K562 (cell line): ENCODE measurements around the gene MPG. TPM values are rescaled to one million over a fixed set of nuclear protein-coding genes. Genes with fewer than 3 reads are reported as not detected.

Source experiments
- BHLHE40 ChIP-seq: IDR thresholded peaks from 2 replicates; pipeline ENCODE4 v1.6.1; 2011; ENCODE audit warnings: low read length, improper control_type of control experiment
- CCNT2 ChIP-seq: IDR thresholded peaks from 2 replicates; pipeline ENCODE4 v1.6.1; 2011; ENCODE audit warnings: borderline replicate concordance, low read depth, mild to moderate bottlenecking, moderate library complexity, mixed read lengths, low read length; ENCODE audit not compliant: insufficient read length; ENCODE audit errors: extremely low read depth
- CEBPB ChIP-seq: fragments of 450-650 bp; IDR thresholded peaks from 2 replicates; pipeline ENCODE4 v1.6.1; 2016; ENCODE audit warnings: missing genetic modification characterization, missing compliant biosample characterization
- CHD4 ChIP-seq: fragments of 200-600 bp; sonication (generic); IDR thresholded peaks from 3 replicates; pipeline ENCODE4 v1.6.1; 2012; ENCODE audit warnings: low read depth, mild to moderate bottlenecking, mixed read lengths, low read length, inconsistent platforms; ENCODE audit not compliant: insufficient read depth, insufficient replicate concordance, poor library complexity, severe bottlenecking
- JUNB ChIP-seq: fragments of 450-650 bp; formaldehyde crosslinking; conservative IDR thresholded peaks from 2 replicates; pipeline ENCODE4 v1.4.0; 2020; ENCODE audit warnings: mild to moderate bottlenecking
- LEF1 ChIP-seq: fragments of 450-650 bp; IDR thresholded peaks from 2 replicates; pipeline ENCODE4 v1.6.1; 2016; ENCODE audit warnings: mild to moderate bottlenecking
- NRF1 ChIP-seq, 2 experiments: fragments of 450-650 bp; IDR thresholded peaks in 1 of 2; conservative IDR thresholded peaks in 1 of 2; 2 replicates each; pipeline ENCODE4 v1.6.1; 2014; ENCODE audit warnings: mild to moderate bottlenecking in 2 of 2
- PCBP1 ChIP-seq: fragments of 200-400 bp; formaldehyde crosslinking; IDR thresholded peaks from 2 replicates; pipeline ENCODE4 v1.6.1; 2018; ENCODE audit warnings: mild to moderate bottlenecking, low read depth, low read length; ENCODE audit not compliant: poor library complexity, severe bottlenecking
- PTTG1 ChIP-seq: fragments of 450-650 bp; IDR thresholded peaks from 2 replicates; pipeline ENCODE4 v1.6.1; 2016; ENCODE audit warnings: low read depth, mild to moderate bottlenecking, missing genetic modification characterization, missing compliant biosample characterization
- RFX5 ChIP-seq: IDR thresholded peaks from 2 replicates; pipeline ENCODE4 v1.6.1; 2011; ENCODE audit warnings: low read depth, mild to moderate bottlenecking, improper control_type of control experiment, low read length
- STAT5A ChIP-seq: IDR thresholded peaks from 2 replicates; pipeline ENCODE4 v1.6.1; 2012; ENCODE audit warnings: low read length, inconsistent platforms, borderline replicate concordance
- TCF3 ChIP-seq: sonication (generic); formaldehyde crosslinking; IDR thresholded peaks from 2 replicates; pipeline ENCODE4 v1.4.0; 2020; ENCODE audit warnings: mild to moderate bottlenecking, missing genetic modification reagents
- TCFL5 ChIP-seq: fragments of 250-450 bp; sonication (Bioruptor Pico); conservative IDR thresholded peaks from 2 replicates; pipeline ENCODE4 v1.6.1; 2021; ENCODE audit warnings: mild to moderate bottlenecking, moderate library complexity, matching md5 sums
- ZBTB2 ChIP-seq: fragments of 450-650 bp; IDR thresholded peaks from 2 replicates; pipeline ENCODE4 v1.6.1; 2016; ENCODE audit warnings: antibody characterized with exemption
- polyA plus RNA-seq, 8 experiments: library from polyadenylated mRNA; depleted of rRNA in 4 of 8; stranded (reverse) in 5 of 8; unstranded in 3 of 8; fragments of >200 nt; fragmentation: Nextera tagmentation in 2 of 8; fragmentation: Illumina TruSeq in 1 of 8; extraction: Ambion mirVana in 2 of 8; extraction: Trizol in 1 of 8; gene quantifications; 2 replicates each; pipeline versions ENCODE4 v1.2.1 to v1.2.3, GENCODE V29; 2011 to 2014; ENCODE audit warnings: inconsistent platforms in 1 of 8, missing spikeins in 1 of 8
- total RNA-seq, 7 experiments: library from RNA; depleted of rRNA in 6 of 7; stranded (reverse); fragments of >200 nt in 6 of 7; fragmentation: Illumina TruSeq in 2 of 7; extraction: Trizol in 2 of 7; gene quantifications; 2 replicates each; pipeline versions ENCODE4 v1.2.1 to v1.2.3, GENCODE V29; 2011 to 2021; ENCODE audit warnings: low replicate concordance in 1 of 7
- TF ChIP-seq, protein P1 (sequence below), 3 experiments: fragments of 200-800 bp in 1 of 3; sonication (Bioruptor generic) in 1 of 3; sonication (generic) in 1 of 3; formaldehyde crosslinking in 1 of 3; IDR thresholded peaks; 2 replicates each; pipeline versions ENCODE4 v1.6.1 to v1.8.0; 2016 to 2022; ENCODE audit warnings: mild to moderate bottlenecking in 2 of 3, missing compliant biosample characterization in 2 of 3, missing genetic modification characterization in 2 of 3, missing genetic modification reagents in 1 of 3
- TF ChIP-seq, protein P2 (sequence below): fragments of 450-650 bp; formaldehyde crosslinking; conservative IDR thresholded peaks from 2 replicates; pipeline ENCODE4 v1.4.0; 2022; ENCODE audit warnings: mild to moderate bottlenecking, missing genetic modification characterization
- TF ChIP-seq, protein P3 (sequence below): fragments of 450-650 bp; IDR thresholded peaks from 2 replicates; pipeline ENCODE4 v1.6.1; 2018; ENCODE audit not compliant: partially characterized antibody
- TF ChIP-seq, protein P4 (sequence below): fragments of 250-450 bp; sonication (Bioruptor Pico); IDR thresholded peaks from 2 replicates; pipeline ENCODE4 v1.8.0; 2022; ENCODE audit warnings: moderate library complexity, mild to moderate bottlenecking, inconsistent platforms

MPG gene
- total and polyA plus RNA-seq, 9 of the 15 experiments (the other 6 are each of a cell fraction or from before 2014, with no cell fraction given): 0.42 to 226 (median 36.2) TPM

GRCh38 chr16:119835-120491 lies 41.9 kb downstream of the MPG start (continued):
- peak; percentile 34; the same call in 1 of the 2 replicates for TF ChIP-seq ZBTB2
- no peak for TF ChIP-seq NRF1 (conservative IDR thresholded peaks at IDR 0.05 in 1 of 2, IDR thresholded peaks at IDR 0.05 in 1 of 2)
- no peak for TF ChIP-seq RFX5
- no peak for TF ChIP-seq PTTG1 (tag)
- TF ChIP-seq CHD4: peak; percentile 24
- peak; percentile 87 for TF ChIP-seq CCNT2
- peak; percentile 34; the same call in 1 of the 2 replicates for TF ChIP-seq LEF1
- no peak for TF ChIP-seq CEBPB (tag)
- peak; percentile 83 for TF ChIP-seq BHLHE40
- TF ChIP-seq, protein P1, sequence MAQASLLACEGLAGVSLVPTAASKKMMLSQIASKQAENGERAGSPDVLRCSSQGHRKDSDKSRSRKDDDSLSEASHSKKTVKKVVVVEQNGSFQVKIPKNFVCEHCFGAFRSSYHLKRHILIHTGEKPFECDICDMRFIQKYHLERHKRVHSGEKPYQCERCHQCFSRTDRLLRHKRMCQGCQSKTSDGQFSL (CRISPR knock-in tag; IDR thresholded peaks at IDR 0.05): no peak
- TF ChIP-seq, protein P1 (tag; IDR thresholded peaks at IDR 0.05): peak in 1 of 2 experiments; percentile 25; a peak in 1 of 4 replicates
- no peak for TF ChIP-seq TCFL5 (CRISPR knock-in tag)
- TF ChIP-seq STAT5A: peak; percentile 64; the same call in 1 of the 2 replicates
- TF ChIP-seq, protein P2, sequence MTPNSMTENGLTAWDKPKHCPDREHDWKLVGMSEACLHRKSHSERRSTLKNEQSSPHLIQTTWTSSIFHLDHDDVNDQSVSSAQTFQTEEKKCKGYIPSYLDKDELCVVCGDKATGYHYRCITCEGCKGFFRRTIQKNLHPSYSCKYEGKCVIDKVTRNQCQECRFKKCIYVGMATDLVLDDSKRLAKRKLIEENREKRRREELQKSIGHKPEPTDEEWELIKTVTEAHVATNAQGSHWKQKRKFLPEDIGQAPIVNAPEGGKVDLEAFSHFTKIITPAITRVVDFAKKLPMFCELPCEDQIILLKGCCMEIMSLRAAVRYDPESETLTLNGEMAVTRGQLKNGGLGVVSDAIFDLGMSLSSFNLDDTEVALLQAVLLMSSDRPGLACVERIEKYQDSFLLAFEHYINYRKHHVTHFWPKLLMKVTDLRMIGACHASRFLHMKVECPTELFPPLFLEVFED (CRISPR knock-in tag): no peak
- TF ChIP-seq, protein P3, sequence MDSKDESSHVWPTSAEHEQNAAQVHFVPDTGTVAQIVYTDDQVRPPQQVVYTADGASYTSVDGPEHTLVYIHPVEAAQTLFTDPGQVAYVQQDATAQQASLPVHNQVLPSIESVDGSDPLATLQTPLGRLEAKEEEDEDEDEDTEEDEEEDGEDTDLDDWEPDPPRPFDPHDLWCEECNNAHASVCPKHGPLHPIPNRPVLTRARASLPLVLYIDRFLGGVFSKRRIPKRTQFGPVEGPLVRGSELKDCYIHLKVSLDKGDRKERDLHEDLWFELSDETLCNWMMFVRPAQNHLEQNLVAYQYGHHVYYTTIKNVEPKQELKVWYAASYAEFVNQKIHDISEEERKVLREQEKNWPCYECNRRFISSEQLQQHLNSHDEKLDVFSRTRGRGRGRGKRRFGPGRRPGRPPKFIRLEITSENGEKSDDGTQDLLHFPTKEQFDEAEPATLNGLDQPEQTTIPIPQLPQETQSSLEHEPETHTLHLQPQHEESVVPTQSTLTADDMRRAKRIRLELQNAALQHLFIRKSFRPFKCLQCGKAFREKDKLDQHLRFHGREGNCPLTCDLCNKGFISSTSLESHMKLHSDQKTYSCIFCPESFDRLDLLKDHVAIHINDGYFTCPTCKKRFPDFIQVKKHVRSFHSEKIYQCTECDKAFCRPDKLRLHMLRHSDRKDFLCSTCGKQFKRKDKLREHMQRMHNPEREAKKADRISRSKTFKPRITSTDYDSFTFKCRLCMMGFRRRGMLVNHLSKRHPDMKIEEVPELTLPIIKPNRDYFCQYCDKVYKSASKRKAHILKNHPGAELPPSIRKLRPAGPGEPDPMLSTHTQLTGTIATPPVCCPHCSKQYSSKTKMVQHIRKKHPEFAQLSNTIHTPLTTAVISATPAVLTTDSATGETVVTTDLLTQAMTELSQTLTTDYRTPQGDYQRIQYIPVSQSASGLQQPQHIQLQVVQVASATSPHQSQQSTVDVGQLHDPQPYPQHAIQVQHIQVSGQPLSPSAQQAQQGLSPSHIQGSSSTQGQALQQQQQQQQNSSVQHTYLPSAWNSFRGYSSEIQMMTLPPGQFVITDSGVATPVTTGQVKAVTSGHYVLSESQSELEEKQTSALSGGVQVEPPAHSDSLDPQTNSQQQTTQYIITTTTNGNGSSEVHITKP: no peak
- no peak for TF ChIP-seq JUNB (CRISPR knock-in tag)
- TF ChIP-seq TCF3 (CRISPR knock-in tag): peak; percentile 87
- TF ChIP-seq, protein P4, sequence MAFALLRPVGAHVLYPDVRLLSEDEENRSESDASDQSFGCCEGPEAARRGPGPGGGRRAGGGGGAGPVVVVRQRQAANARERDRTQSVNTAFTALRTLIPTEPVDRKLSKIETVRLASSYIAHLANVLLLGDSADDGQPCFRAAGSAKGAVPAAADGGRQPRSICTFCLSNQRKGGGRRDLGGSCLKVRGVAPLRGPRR (CRISPR knock-in tag): peak; percentile 73; the same call in 1 of the 2 replicates
- TF ChIP-seq PCBP1: no peak
